ENCODE measurements around the gene THOC1.

GRCh38 chr18:261398-262073 is 6.3 kb downstream of the THOC1 start:
- TF ChIP-seq CTCF (IDR thresholded peaks at IDR 0.05) (no peak), ZFX (IDR thresholded peaks at IDR 0.05; ENCODE audit: borderline replicate concordance) (no peak)
